Ramos (cell line): ENCODE measurements around the gene CYCS.
"Not testable (repeated sequence)": the region's sequence is repeated elsewhere in the genome, so short reads cannot be mapped to it uniquely, and the experiment has no call there.

Experiments used
- in situ Hi-C: fragments of 300-500 bp; cut with MboI; formaldehyde crosslinking; loops from one replicate; pipeline ENCODE4 v1.14.3; 2022; ENCODE audit warnings: low sequenced_read_pairs; ENCODE audit not compliant: unreplicated experiment

The CYCS gene

DNA sequence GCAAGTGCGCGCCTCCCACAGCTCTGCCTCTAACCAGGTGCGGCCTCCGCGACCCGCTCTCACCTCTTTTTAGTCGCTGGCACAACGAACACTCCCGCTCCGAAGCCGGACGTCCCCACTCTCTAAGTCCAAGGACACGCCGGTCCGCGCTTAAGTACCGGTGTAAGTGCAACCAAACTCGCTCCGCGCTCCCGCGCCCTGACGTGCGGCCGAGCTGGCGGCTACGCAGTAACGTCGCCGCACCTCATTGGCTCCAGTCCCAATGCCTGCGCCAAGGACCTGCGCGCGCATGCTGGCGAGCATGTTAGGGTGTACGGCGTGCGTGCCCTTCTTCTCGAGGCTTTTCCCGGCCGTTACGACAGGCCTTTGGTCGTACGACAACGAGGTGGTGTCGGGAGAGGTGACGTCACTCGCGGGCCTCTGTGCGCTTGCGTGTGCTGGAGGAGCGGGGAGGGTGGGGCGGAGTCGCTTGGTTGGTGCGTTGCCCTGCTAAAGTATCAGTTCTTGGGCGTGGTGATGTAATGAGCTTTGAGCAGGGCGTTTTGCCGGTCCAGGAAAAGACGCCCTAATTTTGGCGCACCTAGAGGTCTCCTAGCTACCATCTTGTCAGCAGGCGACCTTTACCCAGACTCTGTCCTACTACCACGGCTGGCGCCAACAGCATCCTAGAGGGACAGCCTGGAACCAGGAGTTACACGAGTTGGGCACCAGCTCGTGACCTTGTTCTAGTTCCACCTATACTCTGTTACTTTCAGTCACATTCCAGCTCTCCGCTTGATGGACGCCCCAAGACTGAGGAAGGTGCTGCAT is at the start of gene CYCS:
Gene CYCS (minus strand): TSS at position 124 of the 810 bp plus-strand sequence. CDS start 1,141 bp downstream, outside the sequence.
- in situ Hi-C loops = no loop called here

DNA sequence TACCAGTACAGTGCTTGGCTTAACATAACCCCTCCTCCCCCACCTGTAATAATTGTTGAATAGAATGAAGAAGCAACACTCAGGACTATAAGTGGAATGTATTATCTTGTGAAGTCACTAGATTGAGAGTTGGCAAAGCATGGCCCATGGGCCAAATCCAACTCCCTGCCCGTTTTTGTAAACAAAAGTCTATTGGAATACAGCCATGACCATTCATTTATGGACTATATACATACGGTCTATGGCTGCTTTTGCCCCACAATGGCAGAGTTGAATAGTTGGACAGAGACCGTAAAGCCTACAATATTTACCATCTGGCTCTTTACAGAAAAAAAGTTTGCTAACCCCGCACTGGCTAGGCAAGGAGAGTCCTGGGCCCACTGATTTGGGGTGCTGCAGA is 48.1 kb upstream of the CYCS start:
- in situ Hi-C loops = no loop called here

DNA sequence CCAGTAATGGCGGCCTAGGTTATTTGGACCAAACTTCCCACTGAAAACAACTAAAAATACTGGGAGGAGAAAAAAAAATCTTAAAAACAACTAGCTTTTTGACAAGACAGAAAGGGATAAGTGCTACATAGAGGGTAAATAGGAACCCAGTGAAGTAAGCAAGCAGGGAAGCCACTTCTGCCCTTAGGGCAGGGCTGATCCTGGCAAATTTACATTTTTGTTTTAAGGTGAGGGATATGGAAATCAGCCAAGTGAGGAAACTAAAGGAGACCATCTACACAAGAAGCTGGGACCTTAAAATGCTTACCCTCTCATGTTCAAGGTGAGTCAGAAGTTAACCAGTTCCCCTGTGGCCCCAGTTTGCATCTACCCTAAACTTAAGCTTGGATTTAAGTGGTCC is 46.5 kb upstream of the CYCS start:
- in situ Hi-C loops = no loop called here

DNA sequence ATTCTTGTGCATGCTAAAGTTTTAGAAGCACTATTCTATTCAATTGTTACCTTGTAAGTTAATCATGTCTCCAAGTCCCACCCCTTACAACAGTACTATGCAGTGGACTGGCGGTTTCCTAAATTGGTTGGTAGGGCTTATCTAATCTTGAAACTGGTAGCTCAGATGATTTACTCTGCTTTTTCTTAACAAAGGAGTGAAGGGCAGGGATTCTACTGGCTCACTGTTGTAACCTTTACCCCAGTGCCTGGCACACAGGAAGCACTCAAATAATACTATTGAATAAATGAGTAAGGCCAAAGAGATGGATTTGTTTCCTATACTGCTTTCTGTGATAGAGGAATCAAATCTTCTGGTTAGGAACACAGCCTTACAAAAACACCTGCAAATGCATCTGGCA is 46.0 kb upstream of the CYCS start:
- in situ Hi-C loops = no loop called here

DNA sequence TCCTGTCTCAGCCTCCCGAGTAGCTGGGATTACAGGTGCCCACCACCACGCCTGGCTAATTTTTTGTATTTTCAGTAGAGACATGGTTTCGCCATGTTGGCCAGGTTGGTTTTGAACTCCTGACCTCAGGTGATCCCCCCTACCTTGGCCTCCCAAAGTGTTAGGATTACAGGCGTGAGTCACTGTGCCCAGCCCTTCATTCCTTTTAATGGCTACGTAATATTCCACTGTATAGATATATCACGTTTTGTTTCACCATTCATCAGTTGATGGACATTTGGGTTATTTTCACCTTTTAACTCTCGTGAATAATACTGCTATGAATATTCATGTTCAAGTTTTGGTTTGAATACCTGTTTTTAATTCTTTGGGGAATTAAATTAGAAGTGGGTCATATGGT is 44.6 kb upstream of the CYCS start:
- in situ Hi-C loops = no loop called here

DNA sequence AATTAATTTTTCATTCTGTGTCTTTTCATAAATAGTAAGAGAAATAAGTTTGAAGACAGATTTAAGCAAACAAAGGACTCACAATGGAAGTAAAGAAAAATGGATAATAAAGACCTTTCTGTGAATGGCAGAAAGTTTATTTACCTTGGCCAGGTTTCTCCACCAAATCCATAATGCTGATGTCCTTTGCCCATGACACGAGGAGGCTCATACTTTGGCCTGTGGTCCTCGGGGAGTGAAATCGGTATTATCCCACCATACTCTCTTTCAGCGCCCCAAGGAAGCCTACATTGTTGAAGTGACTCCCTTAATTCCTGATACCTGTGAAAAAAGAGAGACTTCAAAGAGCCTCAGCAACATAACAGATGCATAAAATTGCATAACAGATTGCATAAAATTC is 43.1 kb upstream of the CYCS start:
- in situ Hi-C loops = no loop called here

DNA sequence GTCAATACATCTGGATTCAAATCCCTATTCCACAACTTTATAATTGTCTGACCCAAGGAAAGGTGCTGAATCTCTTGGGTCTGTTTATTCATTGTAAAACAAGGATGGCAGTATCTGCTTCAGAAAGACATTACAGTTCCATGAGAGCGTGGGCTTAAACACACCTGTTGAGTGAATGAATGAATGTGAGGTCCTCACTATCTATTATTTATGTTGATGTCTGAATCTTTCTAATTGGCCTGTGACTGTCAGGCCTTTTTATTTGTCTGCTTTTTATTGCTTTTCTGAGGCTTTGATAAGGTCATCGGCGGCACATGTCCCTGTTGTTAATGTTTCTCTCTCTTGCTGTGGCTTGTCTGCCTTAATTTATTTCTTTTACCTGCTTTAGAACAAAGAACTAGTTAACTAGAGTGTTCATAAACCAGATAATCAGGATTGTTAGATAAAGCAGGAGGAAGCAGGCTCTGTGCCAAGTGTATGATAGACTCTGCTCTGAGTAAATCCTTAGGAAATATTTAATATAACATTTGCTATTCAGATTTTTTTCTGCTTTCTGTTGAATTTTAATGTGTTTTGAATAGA is 42.3 kb upstream of the CYCS start:
- in situ Hi-C loops = no loop called here

DNA sequence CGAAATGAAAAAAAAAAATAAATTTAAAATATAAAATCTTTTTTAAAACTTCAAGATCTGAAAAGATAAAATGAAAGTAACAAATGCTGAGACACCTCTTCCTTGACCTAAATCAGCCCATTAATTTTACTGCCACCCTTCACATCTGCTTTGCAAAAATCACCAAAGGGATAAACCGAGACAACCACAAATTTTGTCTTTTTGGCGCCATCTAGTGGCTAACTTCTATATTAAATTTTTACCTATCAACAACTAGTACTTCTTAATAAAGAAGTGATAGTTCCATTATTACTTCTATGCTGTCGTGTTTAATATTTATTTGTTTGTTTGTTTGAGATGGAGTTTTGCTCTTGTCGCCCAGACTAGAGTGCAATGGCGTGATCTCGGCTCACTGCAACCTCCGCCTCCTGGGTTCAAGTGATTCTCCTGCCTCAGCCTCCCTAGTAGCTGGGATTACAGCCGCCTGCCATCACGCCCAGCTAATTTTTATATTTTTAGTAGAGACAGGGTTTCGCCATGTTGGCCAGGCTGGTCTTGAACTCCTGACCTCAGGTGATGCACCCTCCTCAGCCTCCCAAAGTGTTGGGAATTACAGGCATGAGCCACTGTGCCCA is 35.0 kb upstream of the CYCS start:
- in situ Hi-C loops = not testable (repeated sequence)

DNA sequence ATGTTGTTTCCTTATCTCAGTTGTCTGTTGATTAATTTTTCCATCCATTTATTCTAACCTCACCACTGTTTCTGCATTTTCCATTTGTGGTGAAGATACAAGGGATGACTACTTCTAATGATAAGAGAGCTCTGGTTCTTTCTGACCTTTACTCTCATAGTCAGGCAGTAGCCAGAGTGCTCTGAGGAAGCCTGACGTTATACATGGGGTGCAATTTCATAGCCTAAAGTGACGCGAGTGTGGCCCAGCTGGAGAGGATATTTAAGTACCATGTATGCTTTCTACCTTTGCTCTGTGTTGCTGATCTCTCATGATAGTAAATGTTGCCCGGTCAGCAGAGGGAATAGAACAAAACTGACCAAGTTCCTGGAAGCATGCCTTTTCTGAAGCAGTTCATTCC is 33.9 kb upstream of the CYCS start:
- in situ Hi-C loops = no loop called here

DNA sequence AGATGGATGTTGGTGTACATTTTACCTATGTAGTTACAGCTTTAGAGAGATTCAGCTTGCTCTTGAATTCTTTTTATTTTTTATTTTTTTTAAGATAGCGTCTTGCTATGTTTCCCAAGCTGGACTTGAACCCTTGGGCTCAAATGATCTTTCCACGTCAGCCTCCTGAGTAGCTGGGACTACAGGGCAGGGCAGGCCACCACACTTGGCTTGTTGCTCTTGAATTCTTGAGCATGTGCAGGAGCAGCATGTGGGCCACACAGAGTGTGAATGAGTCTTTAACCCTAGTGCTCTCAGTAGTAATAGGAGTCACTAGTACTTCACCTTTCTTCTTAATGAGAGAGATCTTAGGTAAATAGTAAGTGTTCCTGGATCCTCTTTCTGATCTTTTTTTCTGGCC is 26.7 kb upstream of the CYCS start:
- in situ Hi-C loops = no loop called here

DNA sequence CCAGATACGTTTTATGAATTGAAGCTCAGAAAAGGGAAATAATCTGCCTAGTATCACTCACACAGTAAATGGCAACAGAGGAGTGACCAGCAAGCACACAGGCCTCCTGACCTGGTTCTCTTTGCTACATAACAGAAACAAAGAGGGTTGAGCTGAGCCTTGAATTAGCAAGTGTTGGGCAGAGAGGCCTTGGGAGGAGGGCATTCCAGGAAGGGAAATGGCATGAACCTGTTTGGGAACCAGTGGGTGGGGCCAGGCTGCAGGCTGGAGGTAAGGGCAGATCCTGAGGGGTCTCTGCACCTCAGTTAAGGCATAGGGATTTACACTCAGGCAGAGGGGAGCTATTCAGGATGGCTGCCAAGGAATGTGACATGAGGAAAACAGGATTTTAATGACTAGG is 24.8 kb upstream of the CYCS start:
- in situ Hi-C loops = no loop called here

DNA sequence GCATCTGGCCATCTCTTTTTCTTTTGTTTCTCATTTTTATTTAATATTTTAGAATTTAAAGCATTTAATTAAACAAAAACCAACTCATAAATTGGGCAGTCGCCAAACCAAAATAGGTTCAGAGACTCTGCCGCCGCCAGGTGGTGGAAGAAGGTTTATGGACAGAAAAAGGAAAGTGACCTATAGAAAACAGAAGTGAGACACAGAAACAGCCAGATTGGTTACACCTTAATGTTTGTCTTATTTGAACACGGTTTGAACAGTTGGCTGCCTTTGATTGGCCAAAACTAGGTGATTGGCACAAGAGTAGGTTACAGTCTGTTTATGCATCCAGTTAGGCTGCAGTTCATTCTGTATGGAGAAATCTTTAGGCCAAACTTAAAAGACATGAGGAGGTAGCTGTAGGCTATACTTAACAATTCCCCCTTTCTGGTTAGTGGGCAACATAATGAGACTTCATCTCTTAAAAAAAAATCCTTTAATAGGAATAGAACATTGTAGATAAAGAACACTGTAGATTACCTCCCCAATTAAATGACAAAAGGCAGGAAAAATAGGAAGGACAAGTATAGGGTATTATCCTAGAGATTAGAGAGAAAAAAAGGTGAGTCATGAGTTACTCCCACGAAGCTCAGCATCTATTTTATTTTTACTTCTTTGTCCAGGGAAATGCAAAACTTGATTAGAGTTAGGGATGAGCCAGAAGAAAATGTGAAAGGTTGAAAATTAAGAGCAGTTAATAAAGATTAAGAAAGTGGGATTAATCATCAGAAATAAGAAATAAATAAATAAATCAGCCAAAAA is 23.9 kb upstream of the CYCS start:
- in situ Hi-C loops = no loop called here

DNA sequence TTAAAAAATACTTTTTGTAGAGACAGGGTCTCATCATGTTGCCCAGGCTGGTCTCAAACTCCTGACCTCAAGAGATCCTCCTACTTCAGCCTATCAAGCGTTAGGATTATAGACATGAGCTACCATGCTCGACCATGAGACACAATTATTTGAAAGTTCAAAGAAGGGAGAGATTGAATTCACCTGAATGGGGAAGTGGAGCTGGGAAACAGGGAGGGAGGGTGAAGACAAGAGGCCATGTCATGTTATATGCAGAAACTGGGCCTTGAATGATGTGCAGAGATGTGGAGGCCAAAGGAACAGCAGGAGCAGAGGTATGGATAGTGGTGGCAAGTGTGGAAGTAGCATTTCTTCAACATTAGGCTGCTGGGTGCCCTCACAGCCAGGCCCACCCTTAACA is 18.7 kb upstream of the CYCS start:
- in situ Hi-C loops = no loop called here

DNA sequence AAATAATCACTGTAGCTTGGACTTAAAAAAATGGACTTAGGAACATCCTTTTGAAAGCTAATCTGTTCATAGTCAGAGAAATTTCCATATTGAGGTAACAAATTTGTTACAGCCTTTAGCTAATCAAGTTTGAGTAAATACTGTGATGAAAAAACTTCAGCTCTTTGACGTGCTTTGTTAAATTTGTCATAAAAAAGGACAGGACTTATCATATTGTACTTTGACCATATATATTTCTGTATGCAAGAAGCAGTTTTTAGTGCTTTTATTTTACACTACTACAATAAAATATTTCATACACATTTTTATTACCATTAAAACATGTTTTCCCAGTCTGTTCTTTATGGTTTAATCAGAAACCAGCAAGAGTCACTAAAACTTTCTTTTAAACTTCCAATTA is 14.5 kb upstream of the CYCS start:
- in situ Hi-C loops = no loop called here

DNA sequence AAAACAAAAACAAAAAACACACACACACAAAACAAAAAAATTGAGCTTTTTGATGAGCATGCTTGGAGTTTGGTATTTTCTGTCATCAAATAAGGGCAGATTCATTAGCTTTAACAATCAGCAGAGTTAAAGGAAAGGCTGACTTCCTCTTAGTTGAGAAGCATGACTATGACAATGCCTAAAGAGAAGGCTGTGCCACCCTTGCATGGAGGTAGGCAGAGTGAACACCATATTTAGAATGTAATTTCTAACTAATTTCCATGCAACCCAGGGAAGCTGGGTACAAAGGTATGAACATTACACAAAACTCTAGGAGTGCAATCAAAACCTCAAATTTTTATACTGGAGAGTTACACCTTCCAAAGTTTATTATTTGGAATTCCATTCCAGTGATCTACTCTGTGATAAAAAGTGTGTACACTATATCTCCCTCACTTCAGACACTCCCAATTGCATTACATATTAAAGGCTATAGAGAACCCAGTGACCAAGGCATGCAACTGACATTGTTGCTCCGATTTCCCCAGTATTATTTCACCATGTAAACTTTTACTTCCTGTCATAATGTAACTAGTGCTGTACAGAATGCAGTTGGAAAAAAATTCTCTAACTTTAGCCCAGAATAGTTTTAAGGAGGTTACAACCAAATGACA is 9.4 kb upstream of the CYCS start:
- in situ Hi-C loops = no loop called here

DNA sequence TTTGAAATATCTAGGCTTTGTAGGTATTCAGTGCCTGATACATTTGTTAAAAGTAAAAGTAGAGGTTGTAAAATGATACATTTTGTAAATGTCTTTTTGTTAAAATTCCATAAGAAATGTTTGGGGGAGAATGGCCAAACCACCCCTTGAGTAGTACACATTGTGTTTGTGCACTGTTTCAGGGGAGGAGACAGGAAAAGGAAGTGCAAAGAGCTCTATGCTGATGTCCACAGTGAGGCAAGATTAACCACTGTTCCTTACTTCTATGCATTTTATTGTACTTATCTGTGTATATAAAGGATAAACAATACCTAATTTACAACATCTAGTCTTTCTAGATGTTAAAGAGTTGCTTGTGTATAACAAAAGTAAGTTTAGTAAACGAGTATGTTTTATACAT is 7.4 kb upstream of the CYCS start:
- in situ Hi-C loops = no loop called here

DNA sequence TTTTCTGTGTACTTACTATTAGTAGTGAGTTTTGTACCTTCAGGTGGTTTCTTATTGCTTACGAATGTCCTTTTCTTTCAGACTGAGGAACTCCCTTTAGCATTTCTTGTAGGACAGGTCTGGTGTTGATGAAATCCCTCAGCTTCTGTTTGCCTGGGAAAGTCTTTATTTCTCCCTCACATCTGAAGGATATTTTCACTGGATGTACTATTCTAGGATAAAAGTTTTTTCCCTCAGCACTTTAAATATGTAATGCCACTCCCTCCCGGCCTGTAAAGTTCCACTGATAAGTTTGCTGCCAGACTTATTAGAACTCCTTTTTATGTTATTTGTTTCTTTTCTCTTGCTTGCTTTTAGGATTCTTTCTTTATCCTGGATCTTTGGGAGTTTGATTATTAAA is 1.7 kb upstream of the CYCS start:
- in situ Hi-C loops = no loop called here

DNA sequence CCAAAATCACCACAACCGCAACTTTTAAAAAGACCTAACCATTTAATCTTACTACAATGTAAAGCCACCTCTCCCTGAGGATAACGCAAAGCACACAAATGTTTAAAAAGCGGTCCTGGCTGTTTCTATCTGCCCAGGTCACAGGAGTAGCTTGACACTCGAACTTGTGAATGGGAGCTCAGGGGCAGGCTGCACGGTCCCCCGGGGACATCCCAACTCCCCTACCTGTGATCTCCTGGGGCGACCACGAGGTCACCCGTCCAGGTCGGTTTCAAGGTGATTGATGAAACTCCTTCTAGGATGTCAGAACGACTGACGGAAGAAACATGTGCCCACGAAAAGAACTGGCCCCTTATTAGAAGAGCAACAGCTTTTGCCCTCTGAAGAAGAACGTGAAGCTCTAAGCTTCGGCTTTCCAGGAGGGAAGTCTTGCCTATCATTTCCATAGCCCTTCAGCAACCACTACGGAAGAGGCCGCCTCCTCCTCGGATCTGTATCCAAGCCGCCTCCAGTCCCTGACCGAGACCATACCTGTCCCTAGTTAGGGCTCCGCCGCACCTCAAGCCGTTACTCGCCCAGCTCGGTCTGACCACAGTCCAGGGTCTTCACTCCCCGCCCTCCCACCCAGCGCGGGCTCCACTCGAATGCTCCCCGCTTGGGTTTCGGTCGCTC is 459 bp downstream of the CYCS start:
- in situ Hi-C loops = no loop called here

DNA sequence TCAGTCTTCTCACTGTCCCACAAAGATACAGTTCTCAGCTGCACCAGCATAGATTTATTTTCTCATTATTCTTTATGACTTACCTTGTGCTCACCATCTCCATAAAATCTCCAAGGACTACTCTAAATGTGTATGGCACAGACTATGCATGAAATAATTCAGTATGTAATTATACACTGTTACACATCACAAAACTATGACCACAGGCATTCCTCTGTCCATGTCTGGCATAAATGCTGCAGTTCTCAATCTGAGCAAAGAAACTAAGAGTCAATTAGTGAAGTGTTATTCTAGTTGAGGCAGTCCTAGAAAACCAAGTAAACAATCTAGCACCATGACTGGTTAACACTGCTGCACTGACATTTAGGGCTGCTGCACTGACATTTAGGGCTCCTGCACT is 2.7 kb downstream of the CYCS start:
- in situ Hi-C loops = no loop called here

DNA sequence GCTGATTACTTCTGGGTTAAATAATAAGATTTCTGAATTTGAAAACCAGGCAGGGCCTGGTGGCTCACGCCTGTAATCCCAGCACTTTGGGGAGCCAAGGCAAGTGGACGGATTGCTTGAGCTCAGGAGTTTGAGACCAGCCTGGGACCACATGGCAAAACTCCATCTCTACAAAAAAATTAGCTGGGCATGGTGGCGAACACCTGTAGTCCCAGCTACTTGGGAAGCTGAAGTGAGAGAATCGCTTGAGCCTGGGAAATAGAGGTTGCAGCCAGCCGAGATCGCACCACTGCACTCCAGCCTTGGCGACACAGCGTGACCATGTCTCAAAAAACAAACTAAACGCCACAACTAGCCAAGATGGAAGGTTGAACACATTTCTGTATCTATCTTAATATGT is 3.5 kb downstream of the CYCS start:
- in situ Hi-C loops = no loop called here
